Activated CD4-positive, CD25-positive, alpha-beta regulatory T cell (primary cell): ENCODE results near the gene DAPK2.
"Not testable (repeated sequence)": the region's sequence is repeated elsewhere in the genome, so short reads cannot be mapped to it uniquely, and the experiment has no call there.

Experiments used
- DNase-seq, 4 experiments: peaks; one replicate each; lab custom pipeline; 2025; lab: John Stamatoyannopoulos, UW

Gene DAPK2

GRCh38 chr15:63915209-63915872, 130.9 kb downstream of the DAPK2 start:
- no peak for DNase-seq

DNA sequence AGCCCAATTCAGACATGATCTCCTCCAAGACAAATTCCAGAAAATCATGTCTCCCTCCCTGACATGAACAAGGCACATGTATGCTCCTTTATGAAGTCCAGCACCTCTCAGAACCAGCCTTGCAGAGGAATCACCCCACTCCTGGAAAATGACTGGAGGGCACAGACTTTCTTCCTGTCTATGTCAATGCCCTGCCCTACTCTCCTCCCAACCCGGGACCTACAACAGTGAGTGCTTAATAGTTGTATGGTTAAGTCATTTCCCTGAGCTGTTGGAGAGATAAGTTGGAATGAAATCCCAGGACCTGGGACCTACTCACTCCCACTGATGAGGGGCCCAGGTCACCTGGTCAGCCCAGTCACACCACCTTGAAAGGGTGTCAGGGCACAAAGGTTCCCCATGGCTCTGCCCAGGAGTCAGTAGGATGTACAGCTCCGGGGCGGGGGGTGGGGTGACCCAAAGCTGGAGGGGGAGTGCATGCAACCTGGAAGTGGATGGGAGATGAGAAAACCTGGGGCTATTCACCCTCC, 132.4 kb downstream of the DAPK2 start:
- DNase-seq, result no peak

- no peak for DNase-seq
These were observed 132.9 kb downstream of the DAPK2 start for GRCh38 chr15:63913336-63913735.

DNA sequence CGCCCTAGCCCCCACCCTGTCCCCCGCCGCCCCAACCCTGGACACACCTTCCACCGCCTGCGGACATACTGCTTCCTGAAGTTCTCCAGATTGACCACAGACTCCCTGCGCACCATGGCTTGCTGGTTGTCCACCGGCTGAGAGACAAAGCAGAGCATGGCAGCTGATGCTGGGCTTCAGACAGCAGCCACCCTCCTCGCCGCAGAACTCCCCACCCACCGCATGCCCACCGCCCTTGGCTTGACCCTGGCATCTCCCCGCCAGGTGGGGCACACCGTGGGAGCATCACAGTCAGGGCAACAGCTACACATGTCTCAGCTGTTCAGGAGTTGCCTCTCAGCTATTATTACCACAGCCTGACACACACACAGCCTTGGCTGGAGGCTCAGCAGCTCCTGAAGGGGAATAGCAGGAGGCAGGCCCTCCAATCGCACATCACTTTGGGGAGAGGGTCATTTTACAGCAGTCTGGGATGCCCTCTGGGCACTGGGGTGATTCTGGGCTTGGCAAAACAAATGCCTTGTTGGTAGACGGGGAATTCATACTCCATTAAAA, 134.1 kb downstream of the DAPK2 start:
- no peak for DNase-seq

- DNase-seq, result no peak
These were observed 135.1 kb downstream of the DAPK2 start for GRCh38 chr15:63911160-63911559.

GRCh38 chr15:63909819-63910437, 136.4 kb downstream of the DAPK2 start:
- no peak for DNase-seq

- no peak for DNase-seq
These were observed 137.3 kb downstream of the DAPK2 start for GRCh38 chr15:63908991-63909390.

DNA sequence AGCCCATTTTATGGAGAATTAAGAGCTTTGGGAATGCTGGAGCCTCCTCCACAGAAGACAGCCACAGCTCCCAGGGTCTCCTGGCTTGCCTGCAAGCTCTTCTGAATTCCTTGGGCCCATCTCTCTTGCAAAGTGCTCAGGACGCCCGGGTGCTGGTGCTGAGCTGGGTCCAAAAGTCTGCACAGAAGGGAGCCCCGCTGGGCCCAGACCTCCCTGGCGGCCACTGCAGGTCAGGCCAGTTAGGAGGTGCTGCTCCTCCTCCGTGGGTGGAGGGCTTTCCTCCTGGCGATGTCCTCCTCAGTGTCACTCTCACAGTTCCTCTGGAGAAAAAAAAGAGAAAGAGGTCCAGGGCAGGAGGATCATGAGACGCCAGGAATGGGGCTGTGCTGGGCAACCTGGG, 138.0 kb downstream of the DAPK2 start:
- no peak for DNase-seq

- DNase-seq, result no peak
These were observed 138.8 kb downstream of the DAPK2 start for GRCh38 chr15:63907521-63907920.

GRCh38 chr15:63906266-63906584, 140.1 kb downstream of the DAPK2 start:
- no peak for DNase-seq

DNA sequence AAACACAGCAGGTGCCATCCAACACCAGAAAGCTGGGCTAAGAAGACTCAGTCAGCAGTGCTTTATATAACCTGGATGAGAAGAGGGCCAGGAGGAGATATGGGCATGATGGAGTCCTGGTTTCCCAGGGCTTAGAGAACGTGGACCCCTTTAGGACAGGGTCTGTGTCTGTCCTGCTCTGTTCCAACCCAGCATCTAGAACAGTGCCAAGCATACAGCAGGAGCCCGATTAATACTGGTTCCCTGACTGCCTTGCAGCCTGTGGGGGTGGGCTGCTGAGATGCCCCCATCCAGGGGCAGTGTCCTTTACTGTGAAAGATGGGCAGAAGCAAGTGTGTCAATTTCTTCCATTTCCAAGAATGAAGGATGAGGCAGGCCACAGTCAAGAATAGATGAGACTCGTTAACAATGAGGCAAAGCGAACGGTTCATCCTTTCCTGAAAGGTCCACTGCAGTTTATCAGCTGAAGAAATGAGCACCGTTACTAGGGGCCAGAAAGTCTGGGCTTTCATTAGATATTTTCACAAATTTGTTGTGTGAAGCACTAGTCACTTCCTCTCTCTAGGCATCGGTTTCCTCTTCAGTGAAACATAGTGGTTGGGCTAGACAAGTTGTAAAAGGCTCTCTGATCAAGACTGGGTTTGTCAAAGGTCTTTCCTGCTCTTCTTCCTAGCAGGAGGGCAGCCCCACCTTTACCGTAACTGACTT, 140.6 kb downstream of the DAPK2 start:
- no peak for DNase-seq

- no peak for DNase-seq
These were observed 141.2 kb downstream of the DAPK2 start for GRCh38 chr15:63905131-63905530.

- no peak for DNase-seq
These were observed 142.2 kb downstream of the DAPK2 start for GRCh38 chr15:63904042-63904441.

DNA sequence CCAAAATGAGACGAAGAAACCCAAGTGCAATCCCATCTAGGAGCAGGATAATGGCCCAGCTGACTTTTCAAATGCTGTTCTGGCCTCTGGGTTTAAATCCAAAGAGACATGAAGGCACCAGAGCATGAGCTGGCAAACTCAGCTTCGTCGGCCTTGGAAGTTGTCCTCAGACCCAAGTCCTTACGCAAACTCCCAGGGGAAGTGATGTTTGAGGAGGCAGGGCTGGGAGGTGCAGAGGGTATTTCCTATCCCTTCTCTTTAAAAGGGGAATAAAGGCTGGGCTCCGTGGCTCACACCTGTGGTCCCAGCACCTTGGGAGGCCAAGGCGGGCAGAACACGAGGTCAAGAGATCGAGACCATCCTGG, 143.6 kb downstream of the DAPK2 start:
- DNase-seq, result no peak

DNA sequence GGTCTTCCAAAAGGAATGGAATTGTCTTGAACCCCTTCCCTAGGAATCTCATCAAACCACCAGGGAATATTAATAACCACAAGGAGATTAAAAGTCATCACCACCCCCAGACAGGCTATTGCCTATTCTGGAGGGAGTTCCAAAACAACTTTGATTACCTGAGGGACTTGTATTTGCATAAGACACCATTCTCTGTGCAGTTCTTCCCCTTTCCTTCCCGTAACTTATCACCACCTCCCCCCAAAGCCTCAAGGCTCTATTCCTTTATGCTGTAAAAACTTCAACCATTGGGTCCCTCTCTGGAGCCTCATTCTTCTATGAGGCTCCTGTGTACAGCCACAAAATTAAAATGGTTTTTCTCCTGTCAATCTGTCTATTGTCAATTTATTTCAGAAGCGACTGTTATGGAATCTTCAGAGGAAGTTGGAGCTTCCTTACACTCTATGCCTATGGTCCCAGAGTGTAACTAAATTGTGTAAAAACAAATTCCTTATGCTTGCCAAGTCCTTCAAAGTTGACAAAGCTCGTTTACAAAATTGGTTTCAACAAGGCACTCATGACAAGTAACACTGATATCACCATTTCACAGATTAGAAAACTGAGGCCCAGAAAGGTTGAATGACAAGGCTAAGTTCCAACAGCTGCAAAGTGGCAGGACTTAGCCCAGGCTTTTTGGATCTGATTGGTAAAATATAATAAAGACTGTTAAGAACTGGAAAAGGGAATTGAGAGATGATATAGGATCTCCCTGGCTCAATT, 144.2 kb downstream of the DAPK2 start:
- no peak for DNase-seq

DNA sequence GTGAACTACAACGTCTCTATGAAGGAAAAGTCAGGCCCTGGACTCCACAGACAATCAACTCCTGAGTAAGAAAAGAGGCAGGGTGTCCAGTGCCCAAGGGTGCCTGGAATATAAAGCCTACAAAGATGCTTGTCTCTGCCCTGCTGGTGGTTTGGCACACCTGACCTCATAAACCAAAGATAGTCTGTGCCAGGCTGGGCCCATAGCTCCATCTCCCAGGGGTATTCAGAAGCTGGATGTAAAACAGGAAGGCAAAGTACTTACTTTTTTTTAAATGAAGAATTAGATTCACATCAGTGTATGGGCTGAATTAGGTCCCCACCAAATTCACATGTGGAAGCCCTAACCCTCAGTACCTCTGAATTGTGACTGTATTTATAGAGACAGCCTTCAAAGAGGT, 146.0 kb downstream of the DAPK2 start:
- DNase-seq, result no peak

GRCh38 chr15:63899606-63900005, 146.7 kb downstream of the DAPK2 start:
- not testable (repeated sequence) for DNase-seq

DNA sequence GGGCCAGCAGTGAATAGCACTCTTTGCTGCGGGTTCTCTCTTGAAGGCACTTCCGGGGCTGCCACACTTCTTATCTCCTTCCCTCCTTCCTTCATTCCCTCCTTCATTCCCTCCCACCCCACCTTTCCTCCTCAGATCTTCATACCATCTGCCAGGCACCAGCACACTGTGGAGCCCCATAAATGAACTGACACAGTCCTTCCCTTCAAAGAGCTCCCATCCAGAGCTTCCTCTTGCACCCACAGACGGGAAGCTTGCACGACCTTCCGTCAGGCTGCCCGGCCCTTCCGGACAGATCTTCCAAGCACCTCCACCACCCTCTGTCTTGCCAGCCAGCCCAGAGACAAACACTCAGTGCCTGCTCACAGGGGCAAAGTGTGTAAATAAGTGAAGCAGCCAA, 147.1 kb downstream of the DAPK2 start:
- DNase-seq, result no peak

DNA sequence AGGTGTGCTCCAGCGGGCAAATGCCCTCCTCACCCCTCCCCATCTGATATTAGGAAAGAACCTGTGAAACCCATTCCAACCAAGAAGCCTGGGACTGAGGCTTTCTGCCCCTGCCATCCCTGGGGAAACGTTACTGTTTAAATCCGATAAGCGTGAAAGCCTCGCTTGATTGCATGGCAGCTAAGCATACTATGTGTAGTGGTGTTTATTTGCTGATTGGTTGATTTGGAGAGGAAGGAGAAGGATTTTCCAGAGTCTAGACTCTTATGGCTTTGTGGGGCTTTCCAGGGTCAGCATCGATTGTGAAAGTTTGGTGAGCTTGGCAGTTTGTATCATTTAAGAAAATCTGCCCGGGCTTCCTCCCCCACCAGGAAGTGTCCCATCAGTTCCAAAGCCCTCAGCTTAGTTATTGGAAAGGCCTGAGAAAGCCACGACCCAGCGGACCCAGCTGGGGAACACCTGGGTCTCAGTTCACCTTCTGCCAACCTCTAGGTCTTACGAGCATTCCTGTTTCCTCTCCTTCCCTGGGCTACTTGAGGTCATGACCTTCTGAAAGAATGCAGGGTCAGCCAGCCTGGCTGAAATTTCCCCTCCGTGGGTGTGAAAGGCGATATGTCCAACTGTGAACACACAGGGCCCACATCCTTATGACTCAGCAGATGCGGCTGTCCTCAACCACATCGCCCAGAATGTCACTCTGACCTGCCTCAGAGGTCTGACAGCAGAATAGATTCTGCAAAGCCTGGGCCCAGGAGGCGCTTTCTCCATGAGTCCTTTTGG, 149.8 kb downstream of the DAPK2 start:
- DNase-seq, result no peak

DNA sequence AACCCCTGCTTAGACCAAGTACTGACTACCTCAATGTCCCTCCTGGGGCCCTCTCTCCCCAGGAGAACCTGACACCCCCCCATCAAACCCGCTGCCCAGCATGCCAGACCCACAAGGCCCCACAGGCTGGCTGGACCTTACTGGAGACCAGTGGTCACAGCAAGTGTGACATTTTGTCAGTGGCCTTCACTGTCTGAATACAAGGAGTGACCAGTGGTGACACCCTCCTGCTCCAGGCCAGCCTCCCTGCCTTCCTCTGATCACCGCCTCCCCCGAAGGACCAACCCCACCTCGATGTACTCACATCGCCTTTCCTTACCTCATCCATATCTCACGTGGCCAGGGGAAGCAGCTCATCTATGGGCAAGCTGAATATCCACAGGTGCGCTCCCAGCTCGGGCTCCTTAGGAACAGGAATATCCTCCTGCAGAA, 150.5 kb downstream of the DAPK2 start:
- DNase-seq, result no peak

DNA sequence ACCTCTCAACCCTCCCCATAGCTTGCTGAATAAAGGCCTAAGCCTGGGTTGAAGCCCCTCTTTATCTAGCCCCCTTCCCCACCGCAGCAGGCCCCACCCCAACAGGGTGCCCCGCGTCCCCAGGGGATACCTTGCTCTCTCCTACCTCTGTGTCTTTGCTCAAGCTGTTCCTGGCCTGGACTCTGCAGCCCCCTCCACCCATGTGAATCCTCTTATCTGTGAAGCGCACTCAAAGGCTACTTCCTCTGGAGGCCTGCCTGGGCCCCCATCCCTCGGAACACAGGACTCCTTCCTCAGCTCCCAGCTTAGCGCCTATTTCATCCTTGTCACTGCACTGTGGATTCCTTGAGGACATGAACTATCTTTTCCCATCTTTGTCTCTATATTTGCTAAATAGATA, 151.1 kb downstream of the DAPK2 start:
- no peak for DNase-seq

DNA sequence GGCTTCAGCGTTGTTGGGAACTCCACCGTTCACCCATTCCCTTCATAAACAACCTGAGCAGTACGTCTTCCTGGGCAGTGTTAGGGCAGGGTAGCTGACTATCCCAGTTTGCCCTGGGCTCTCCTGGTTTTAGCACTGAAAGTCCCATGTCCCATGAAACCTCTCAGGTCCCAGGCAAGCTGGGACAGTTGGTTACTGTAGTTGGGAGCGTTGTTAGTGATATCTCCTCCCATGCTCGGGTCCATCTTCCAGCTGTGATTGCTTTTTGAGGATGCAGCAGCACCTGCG, 151.7 kb downstream of the DAPK2 start:
- no peak for DNase-seq
